Caco-2 (cell line): ENCODE results near the gene STRN3. TPM values are rescaled to one million over a fixed set of nuclear protein-coding genes. Genes with fewer than 3 reads are reported as not detected.
"Not testable (repeated sequence)": the region's sequence is repeated elsewhere in the genome, so short reads cannot be mapped to it uniquely, and the experiment has no call there.

Experiments used
- BruUV-seq: library from RNA; stranded (reverse); fragments of 400-500 nt; replicated peaks from 2 replicates; lab custom pipeline; 2021; lab: Mats Ljungman, UMichigan
- CTCF ChIA-PET: fragments of 300-600 bp; sonication (Branson Sonifier 250); formaldehyde crosslinking; loops from one replicate; lab custom pipeline; 2022; ENCODE audit warnings: antibody characterized with exemption; lab: Charles Lee
- POLR2A ChIA-PET: fragments of 300-600 bp; sonication (Branson Sonifier 250); formaldehyde crosslinking; loops from one replicate; lab custom pipeline; 2022; ENCODE audit warnings: antibody characterized with exemption; lab: Charles Lee
- DNase-seq, 2 experiments: peaks; one replicate each; pipeline versions ENCODE4 v3.0.0 to v3.0.0-alpha.2; 2020 to 2022
- H3K27me3 ChIP-seq: replicated peaks from 2 replicates; pipeline ENCODE4 v1.6.0; 2011; ENCODE audit warnings: low read length; ENCODE audit not compliant: control insufficient read depth, insufficient read depth
- H3K36me3 ChIP-seq: 2 replicates; pipeline ENCODE4 v1.5.1; 2011; ENCODE audit warnings: low read length; ENCODE audit not compliant: control insufficient read depth, insufficient read depth
- H3K4me1 ChIP-seq: fragments of 250-450 bp; sonication (Bioruptor Pico); 2 replicates; pipeline ENCODE4 v1.5.1; 2020; ENCODE audit warnings: mild to moderate bottlenecking
- H3K4me3 ChIP-seq: 2 replicates; pipeline ENCODE4 v1.5.1; 2011; ENCODE audit warnings: low read depth, mild to moderate bottlenecking, control low read depth, low read length
- H3K9me3 ChIP-seq: fragments of 250-450 bp; sonication (Bioruptor Pico); 2 replicates; pipeline ENCODE4 v1.5.1; 2020; ENCODE audit warnings: mild to moderate bottlenecking, moderate library complexity
- H3K27ac Mint-ChIP-seq: one replicate; pipeline ENCODE4 v1.8.0; 2022; ENCODE audit warnings: mixed read lengths; ENCODE audit not compliant: unreplicated experiment
- H3K27me3 Mint-ChIP-seq: one replicate; pipeline ENCODE4 v1.8.0; 2022; ENCODE audit warnings: mixed read lengths; ENCODE audit not compliant: insufficient read depth, unreplicated experiment
- H3K36me3 Mint-ChIP-seq: one replicate; pipeline ENCODE4 v1.8.0; 2022; ENCODE audit warnings: mild to moderate bottlenecking, mixed read lengths; ENCODE audit not compliant: insufficient read depth, unreplicated experiment
- H3K4me1 Mint-ChIP-seq: one replicate; pipeline ENCODE4 v1.8.0; 2022; ENCODE audit warnings: low read depth, mixed read lengths; ENCODE audit not compliant: unreplicated experiment
- H3K4me3 Mint-ChIP-seq: one replicate; pipeline ENCODE4 v1.8.0; 2022; ENCODE audit warnings: mild to moderate bottlenecking, moderate library complexity, mixed read lengths; ENCODE audit not compliant: unreplicated experiment
- H3K9me3 Mint-ChIP-seq: one replicate; pipeline ENCODE4 v1.8.0; 2022; ENCODE audit warnings: mixed read lengths; ENCODE audit not compliant: unreplicated experiment
- intact Hi-C: fragments of 100-400 bp; cut with micrococcal nuclease; formaldehyde crosslinking; loops from one replicate; pipeline ENCODE4 v1.10.0; 2022; ENCODE audit not compliant: unreplicated experiment
- total RNA-seq: library from RNA; stranded (reverse); gene quantifications from 2 replicates; pipeline ENCODE4 v1.2.3, GENCODE V29; 2022
- TF ChIP-seq, protein P1 (sequence below), 2 experiments: fragments of 200-600 bp in 1 of 2; IDR thresholded peaks; 1 replicate in 1 of 2; 2 replicates in 1 of 2; pipeline versions ENCODE4 v1.5.1 to v1.8.0; 2011 to 2022; ENCODE audit warnings: antibody characterized with exemption in 1 of 2, control low read depth in 1 of 2, inconsistent platforms in 1 of 2, low read depth in 1 of 2, low read length in 1 of 2, mild to moderate bottlenecking in 1 of 2, moderate library complexity in 1 of 2; ENCODE audit not compliant: insufficient read depth in 1 of 2, severe bottlenecking in 1 of 2, unreplicated experiment in 1 of 2

STRN3 gene
- total RNA-seq, 1 experiment from 2014 or later = 38.0 TPM

DNA sequence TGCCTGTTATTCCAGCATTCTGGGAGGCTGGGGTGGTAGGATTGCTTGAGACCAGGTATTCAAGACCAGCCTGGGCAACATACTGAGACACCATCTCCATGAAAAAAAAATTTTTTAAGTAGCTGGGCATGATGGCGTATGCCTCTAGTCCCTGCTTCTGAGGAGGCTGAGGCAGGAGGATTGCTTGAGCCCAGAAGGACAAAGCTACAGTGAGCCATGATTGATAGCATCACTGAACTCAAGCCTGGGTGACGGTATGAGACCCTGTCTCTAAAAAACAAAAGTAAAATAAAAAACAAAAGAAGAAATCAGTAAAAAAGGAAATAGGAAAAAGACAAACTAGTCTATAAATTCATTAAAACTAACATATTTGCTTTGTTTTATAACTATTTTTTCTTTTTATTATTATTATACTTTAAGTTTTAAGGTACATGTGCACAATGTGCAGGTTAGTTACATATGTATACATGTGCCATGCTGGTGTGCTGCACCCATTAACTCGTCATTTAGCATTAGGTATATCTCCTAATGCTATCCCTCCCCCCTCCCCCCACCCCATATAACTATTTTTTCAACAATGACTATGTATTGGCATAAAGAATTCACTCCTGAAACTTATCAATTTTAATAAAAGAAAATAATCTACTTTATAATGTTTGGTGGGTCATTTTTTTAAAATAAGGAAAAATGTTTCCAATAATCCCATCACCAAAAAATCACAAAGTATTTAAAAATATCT, 16.2 kb downstream of the STRN3 start:
- no peak for DNase-seq
- H3K4me1 Mint-ChIP-seq = no peaks in the 10 kb centered on the region
- H3K36me3 Mint-ChIP-seq = peaks cover 26% of the 10 kb centered on the region
- TF ChIP-seq, protein P1, sequence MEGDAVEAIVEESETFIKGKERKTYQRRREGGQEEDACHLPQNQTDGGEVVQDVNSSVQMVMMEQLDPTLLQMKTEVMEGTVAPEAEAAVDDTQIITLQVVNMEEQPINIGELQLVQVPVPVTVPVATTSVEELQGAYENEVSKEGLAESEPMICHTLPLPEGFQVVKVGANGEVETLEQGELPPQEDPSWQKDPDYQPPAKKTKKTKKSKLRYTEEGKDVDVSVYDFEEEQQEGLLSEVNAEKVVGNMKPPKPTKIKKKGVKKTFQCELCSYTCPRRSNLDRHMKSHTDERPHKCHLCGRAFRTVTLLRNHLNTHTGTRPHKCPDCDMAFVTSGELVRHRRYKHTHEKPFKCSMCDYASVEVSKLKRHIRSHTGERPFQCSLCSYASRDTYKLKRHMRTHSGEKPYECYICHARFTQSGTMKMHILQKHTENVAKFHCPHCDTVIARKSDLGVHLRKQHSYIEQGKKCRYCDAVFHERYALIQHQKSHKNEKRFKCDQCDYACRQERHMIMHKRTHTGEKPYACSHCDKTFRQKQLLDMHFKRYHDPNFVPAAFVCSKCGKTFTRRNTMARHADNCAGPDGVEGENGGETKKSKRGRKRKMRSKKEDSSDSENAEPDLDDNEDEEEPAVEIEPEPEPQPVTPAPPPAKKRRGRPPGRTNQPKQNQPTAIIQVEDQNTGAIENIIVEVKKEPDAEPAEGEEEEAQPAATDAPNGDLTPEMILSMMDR (IDR thresholded peaks at IDR 0.05; ENCODE audit: insufficient read depth in 1 of 2, low read depth in 1 of 2, low read length in 1 of 2, severe bottlenecking in 1 of 2, unreplicated experiment in 1 of 2) = no peak
- H3K4me3 Mint-ChIP-seq = no peak overlapping the region
- no peaks in the 10 kb centered on the region; the same call in 1 of the 2 replicates for H3K36me3 ChIP-seq
- no TSS peak for BruUV-seq
- H3K4me1 ChIP-seq = no peaks in the 10 kb centered on the region
- H3K27ac Mint-ChIP-seq = no peak overlapping the region
- no peaks in the 10 kb centered on the region for H3K27me3 Mint-ChIP-seq
- CTCF ChIA-PET = no interaction called here
- intact Hi-C loops = no loop called here
- no peaks in the 10 kb centered on the region for H3K27me3 ChIP-seq
- POLR2A ChIA-PET = no interaction called here
- no peaks in the 10 kb centered on the region for H3K9me3 Mint-ChIP-seq
- H3K4me3 ChIP-seq = no peak overlapping the region
- no peaks in the 10 kb centered on the region for H3K9me3 ChIP-seq

- no TSS peak for BruUV-seq
- Histone ChIP-seq H3K4me1 (no peaks in the 10 kb centered on the region), H3K4me3 (no peak overlapping the region), H3K36me3 (no peaks in the 10 kb centered on the region), H3K27me3 (no peaks in the 10 kb centered on the region), H3K9me3 (no peaks in the 10 kb centered on the region)
- peaks cover 47% of the 10 kb centered on the region for H3K36me3 Mint-ChIP-seq
- intact Hi-C loops = no loop called here
- TF ChIP-seq, protein P1 (IDR thresholded peaks at IDR 0.05; ENCODE audit: insufficient read depth in 1 of 2, low read depth in 1 of 2, low read length in 1 of 2, severe bottlenecking in 1 of 2, unreplicated experiment in 1 of 2) = no peak
- no peaks in the 10 kb centered on the region for H3K4me1 Mint-ChIP-seq
- H3K27me3 Mint-ChIP-seq = no peaks in the 10 kb centered on the region
- POLR2A ChIA-PET = no interaction called here
- H3K27ac Mint-ChIP-seq = no peak overlapping the region
- no peak overlapping the region for H3K4me3 Mint-ChIP-seq
- CTCF ChIA-PET = no interaction called here
- no peaks in the 10 kb centered on the region for H3K9me3 Mint-ChIP-seq
- no peak for DNase-seq
Measured at GRCh38 chr14:31006703-31007102, 19.5 kb downstream of the STRN3 start.

GRCh38 chr14:31004007-31004406, 22.2 kb downstream of the STRN3 start:
- CTCF ChIA-PET = interaction anchor here (0.7 kb wide), 1 partner anchor 14 kb away, joined by 4 read pairs; no protein-coding TSS in a partner anchor
- not testable (repeated sequence) for BruUV-seq

More at GRCh38 chr14:31004007-31004406, 22.2 kb downstream of the STRN3 start:
- H3K36me3 ChIP-seq, POLR2A ChIA-PET, H3K27ac Mint-ChIP-seq, H3K27me3 ChIP-seq, H3K4me3 ChIP-seq, H3K4me3 Mint-ChIP-seq, H3K4me1 ChIP-seq, DNase-seq, H3K27me3 Mint-ChIP-seq, H3K4me1 Mint-ChIP-seq, H3K9me3 Mint-ChIP-seq, H3K9me3 ChIP-seq, intact Hi-C loops: not testable (repeated sequence)
- H3K36me3 Mint-ChIP-seq = peaks cover 57% of the 10 kb centered on the region
